ENCODE measurements around the gene MPZ. TPM values are rescaled to one million over a fixed set of nuclear protein-coding genes. Genes with fewer than 3 reads are reported as not detected.

MPZ gene
- total and polyA plus RNA-seq, 9 of the 15 experiments (the other 6 are each of a cell fraction or from before 2014, with no cell fraction given): 0.22 to 16.6 (median 10.9) TPM

- TF ChIP-seq HMG20A (CRISPR knock-in tag; conservative IDR thresholded peaks at IDR 0.05) (no peak), ZNF143 (CRISPR knock-in tag; IDR thresholded peaks at IDR 0.05) (peak; percentile 27; the same call in 1 of the 2 replicates), NR2C1 (IDR thresholded peaks at IDR 0.05) (peak; percentile 72), NR2C1 (tag; IDR thresholded peaks at IDR 0.05) (peak; percentile 72), TAF15 (IDR thresholded peaks at IDR 0.05; ENCODE audit: low read depth, low read length) (no peak), ZNF644 (tag; IDR thresholded peaks at IDR 0.05; ENCODE audit: low read depth) (peak; percentile 80; the same call in 1 of the 2 replicates), TCF7 (IDR thresholded peaks at IDR 0.05; ENCODE audit: borderline replicate concordance) (no peak), NFE2L1 (tag; IDR thresholded peaks at IDR 0.05; ENCODE audit: borderline replicate concordance, low read depth) (no peak), HOXB6 (CRISPR knock-in tag; IDR thresholded peaks at IDR 0.05; ENCODE audit: borderline replicate concordance) (no peak), HDAC8 (tag; IDR thresholded peaks at IDR 0.05) (peak; percentile 85), STAG1 (CRISPR knock-in tag; IDR thresholded peaks at IDR 0.05; ENCODE audit: borderline replicate concordance) (no peak), ELF2 (CRISPR knock-in tag; IDR thresholded peaks at IDR 0.05) (peak; percentile 58; the same call in 1 of the 2 replicates), ARID2 (IDR thresholded peaks at IDR 0.05) (0 out of 2 replicates have a peak, but pooled peaks have one; percentile 32), CXXC5 (CRISPR knock-in tag; IDR thresholded peaks at IDR 0.05) (peak; percentile 70), POLR2A (conservative IDR thresholded peaks at IDR 0.05) (peak; percentile 97), THRAP3 (IDR thresholded peaks at IDR 0.05; ENCODE audit: borderline replicate concordance) (peak; percentile 22; the same call in 1 of the 2 replicates)
- TF ChIP-seq, protein P1, sequence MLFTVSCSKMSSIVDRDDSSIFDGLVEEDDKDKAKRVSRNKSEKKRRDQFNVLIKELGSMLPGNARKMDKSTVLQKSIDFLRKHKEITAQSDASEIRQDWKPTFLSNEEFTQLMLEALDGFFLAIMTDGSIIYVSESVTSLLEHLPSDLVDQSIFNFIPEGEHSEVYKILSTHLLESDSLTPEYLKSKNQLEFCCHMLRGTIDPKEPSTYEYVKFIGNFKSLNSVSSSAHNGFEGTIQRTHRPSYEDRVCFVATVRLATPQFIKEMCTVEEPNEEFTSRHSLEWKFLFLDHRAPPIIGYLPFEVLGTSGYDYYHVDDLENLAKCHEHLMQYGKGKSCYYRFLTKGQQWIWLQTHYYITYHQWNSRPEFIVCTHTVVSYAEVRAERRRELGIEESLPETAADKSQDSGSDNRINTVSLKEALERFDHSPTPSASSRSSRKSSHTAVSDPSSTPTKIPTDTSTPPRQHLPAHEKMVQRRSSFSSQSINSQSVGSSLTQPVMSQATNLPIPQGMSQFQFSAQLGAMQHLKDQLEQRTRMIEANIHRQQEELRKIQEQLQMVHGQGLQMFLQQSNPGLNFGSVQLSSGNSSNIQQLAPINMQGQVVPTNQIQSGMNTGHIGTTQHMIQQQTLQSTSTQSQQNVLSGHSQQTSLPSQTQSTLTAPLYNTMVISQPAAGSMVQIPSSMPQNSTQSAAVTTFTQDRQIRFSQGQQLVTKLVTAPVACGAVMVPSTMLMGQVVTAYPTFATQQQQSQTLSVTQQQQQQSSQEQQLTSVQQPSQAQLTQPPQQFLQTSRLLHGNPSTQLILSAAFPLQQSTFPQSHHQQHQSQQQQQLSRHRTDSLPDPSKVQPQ (CRISPR knock-in tag; IDR thresholded peaks at IDR 0.05; ENCODE audit: borderline replicate concordance): no peak
- TF ChIP-seq, protein P2, sequence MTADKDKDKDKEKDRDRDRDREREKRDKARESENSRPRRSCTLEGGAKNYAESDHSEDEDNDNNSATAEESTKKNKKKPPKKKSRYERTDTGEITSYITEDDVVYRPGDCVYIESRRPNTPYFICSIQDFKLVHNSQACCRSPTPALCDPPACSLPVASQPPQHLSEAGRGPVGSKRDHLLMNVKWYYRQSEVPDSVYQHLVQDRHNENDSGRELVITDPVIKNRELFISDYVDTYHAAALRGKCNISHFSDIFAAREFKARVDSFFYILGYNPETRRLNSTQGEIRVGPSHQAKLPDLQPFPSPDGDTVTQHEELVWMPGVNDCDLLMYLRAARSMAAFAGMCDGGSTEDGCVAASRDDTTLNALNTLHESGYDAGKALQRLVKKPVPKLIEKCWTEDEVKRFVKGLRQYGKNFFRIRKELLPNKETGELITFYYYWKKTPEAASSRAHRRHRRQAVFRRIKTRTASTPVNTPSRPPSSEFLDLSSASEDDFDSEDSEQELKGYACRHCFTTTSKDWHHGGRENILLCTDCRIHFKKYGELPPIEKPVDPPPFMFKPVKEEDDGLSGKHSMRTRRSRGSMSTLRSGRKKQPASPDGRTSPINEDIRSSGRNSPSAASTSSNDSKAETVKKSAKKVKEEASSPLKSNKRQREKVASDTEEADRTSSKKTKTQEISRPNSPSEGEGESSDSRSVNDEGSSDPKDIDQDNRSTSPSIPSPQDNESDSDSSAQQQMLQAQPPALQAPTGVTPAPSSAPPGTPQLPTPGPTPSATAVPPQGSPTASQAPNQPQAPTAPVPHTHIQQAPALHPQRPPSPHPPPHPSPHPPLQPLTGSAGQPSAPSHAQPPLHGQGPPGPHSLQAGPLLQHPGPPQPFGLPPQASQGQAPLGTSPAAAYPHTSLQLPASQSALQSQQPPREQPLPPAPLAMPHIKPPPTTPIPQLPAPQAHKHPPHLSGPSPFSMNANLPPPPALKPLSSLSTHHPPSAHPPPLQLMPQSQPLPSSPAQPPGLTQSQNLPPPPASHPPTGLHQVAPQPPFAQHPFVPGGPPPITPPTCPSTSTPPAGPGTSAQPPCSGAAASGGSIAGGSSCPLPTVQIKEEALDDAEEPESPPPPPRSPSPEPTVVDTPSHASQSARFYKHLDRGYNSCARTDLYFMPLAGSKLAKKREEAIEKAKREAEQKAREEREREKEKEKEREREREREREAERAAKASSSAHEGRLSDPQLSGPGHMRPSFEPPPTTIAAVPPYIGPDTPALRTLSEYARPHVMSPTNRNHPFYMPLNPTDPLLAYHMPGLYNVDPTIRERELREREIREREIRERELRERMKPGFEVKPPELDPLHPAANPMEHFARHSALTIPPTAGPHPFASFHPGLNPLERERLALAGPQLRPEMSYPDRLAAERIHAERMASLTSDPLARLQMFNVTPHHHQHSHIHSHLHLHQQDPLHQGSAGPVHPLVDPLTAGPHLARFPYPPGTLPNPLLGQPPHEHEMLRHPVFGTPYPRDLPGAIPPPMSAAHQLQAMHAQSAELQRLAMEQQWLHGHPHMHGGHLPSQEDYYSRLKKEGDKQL (CRISPR knock-in tag; IDR thresholded peaks at IDR 0.05; ENCODE audit: borderline replicate concordance): no peak
Measured at GRCh38 chr1:161314201-161314981, 4.6 kb upstream of the MPZ start, which contains the start of gene SDHC (continued).
